Dermis microvascular lymphatic vessel endothelial cell (primary cell): Measurements from ENCODE around the gene FOSB. TPM values are rescaled to one million over a fixed set of nuclear protein-coding genes. Genes with fewer than 3 reads are reported as not detected.
A peak's percentile ranks its signal among the peaks of the same experiment; 100 is the strongest.

Source experiments
- DNase-seq, 2 donors: peaks; one replicate each; pipeline versions ENCODE4 v3.0.0 to v3.0.0-alpha.2; 2010; ENCODE audit warnings: low read depth in 2 of 2
- total RNA-seq: library from RNA; depleted of rRNA; stranded (reverse); fragments of >200 nt; gene quantifications from 2 replicates; pipeline ENCODE4 v1.2.1, GENCODE V29; 2014

Gene FOSB
- total RNA-seq, 1 donor from 2014 or later = 1.3 TPM

DNA sequence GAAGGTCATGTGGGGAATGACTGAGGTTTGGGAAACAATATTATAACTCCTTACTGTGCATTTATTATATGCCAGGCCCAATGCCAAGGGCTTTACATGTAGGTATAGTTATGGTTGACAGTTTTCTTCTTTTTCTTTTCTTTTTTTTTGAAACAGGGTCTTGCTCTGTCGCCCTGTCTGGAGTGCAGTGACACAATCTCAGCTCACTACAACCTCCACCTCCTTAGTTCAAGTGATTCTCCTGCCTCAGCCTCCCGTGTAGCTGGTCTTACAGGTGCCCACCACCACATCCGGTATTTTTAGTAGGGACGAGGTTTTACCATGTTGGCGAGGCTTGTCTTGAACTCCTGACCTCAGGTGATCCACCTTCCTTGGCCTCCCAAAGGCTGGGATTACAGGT lies 15.2 kb downstream of the FOSB start:
- no peak for DNase-seq

DNA sequence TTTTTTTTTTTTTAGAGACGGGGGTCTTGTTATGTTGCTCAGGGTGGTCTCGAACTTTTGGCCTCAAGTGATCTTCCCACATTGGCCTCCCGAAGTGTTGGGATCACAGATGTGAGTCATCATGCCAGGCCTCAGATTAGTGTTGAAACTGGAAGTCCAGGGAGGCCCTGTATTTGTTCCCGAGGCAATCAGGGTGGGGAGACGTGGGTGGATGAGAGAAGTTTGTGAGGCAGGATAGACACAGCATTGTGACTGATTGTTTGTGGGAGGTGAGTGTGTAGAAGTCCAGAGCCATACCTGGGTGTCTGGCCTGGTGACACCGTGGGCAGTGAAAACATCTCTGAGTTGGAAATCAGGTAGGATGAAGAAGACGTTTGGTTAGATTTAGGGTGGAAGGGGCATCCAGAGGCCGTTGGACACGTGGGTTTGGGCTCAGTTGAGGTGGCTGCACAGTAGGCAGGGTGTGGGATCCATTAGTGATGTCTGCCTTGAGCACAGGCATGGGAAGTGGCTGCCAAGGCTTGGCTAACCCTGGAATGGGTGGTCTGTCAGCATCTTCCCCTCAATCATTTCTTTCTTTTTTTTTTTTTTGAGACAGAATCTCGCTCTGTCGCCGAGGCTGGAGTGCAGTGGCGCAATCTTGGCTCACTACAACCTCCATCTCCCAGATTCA lies 16.6 kb downstream of the FOSB start:
- DNase-seq = no peak

DNA sequence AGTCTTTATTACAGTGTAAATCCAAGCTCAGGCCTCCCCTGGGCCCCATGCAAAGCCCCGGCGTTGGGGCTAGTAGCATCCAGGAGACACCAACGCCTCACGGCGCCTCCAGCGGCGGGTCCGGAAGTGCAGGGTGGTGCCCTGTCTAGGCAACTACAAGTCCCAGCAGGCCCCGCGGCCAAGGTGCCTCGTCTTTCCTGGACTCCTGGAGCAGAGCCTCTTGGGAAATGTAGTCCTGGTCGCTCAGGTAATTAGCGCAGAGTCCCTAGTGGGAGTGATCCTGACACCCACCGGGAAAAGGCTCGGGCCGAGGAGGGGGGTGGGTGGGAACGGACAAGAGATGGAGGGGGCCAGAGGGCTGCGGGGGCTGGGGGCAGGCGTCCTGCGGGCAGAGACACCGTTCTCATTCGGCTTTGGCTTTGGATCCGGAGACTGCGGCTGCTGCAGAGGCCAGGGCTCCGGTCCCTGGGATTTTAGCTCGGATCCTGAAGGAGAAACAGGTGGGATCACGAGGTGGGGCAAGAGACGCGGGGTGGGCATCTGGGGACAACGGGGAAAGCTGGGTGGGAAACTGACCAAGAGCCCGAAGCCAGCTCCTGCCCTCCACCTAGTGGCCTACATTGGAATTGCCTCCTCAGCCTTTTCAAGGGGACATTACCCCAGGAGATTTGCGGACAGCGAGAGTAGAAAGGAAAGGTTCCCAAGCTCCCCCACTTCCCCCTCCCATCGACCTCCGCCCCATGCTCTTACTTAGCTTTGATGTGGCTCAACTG lies 17.7 kb downstream of the FOSB start:
- peak; percentile 83 to 93 for DNase-seq

DNA sequence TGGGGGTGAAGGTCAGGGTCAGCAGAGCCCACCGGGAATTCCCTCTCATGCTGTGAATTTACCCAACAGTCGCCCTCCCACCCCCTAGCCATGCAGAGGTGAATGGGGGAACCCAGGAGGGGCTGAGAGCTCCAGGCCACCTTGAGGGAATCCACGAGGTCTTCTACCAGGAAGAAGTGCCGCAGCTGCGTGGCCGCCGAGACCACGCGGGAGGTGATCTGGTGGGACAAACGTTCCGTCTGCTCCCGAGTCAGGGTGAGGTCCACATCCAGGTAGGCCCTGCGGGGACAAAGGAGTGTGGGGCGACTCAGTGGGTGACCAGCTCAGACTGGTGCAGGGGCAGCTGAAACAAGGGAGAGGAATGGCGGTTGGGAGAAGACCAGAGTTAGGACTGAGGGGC lies 20.9 kb downstream of the FOSB start:
- DNase-seq = no peak

GRCh38 chr19:45489216-45489855 lies 21.5 kb downstream of the FOSB start:
- DNase-seq = no peak

- DNase-seq = no peak
Measured at GRCh38 chr19:45492137-45492626, 24.4 kb downstream of the FOSB start.

DNA sequence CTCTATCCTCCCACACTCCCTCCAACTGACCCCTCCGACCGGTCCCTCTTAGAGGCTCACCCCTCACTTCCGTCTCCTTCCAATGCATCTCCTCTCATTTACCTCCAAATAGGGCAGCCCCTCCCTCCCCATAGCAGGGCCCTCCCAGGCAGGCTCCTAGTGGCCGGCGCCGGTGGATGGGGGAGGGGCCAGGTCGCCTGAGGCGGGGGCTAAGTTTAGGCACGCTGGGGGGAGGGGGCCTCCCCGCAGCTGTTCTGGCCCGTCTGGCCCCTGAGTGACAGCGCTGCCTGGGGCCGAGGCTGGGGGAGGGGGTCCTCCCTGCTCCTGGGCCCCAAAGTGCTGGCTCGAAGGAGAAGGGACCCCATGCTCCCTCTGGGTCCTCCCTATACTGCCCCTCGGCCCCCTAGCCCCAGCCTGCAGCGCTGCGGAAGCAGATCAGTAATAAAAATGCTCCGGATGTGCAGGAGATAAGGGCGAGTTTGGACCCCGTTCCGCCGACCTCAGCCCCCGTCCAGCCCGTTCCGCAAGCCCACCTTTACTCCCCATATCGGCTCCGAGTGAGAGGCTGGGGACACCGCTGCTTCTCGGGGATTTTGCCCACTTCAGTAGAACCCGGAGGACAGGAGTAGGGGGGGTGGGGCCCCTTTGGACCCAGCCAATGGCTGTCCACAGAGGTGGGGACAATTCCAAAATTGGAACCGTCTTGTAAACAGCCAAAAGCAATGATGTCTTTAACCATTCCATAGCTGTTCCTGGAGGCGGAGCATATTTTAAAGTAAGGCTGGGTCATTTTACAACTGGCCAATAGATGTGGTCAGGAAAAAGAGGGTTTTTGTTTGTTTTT lies 25.1 kb downstream of the FOSB start:
- peak in 1 of 2 donors; percentile 67 for DNase-seq

- no peak for DNase-seq
Measured at GRCh38 chr19:45494261-45494916, 26.6 kb downstream of the FOSB start.

- DNase-seq = no peak
Measured at GRCh38 chr19:45495178-45495577, 27.4 kb downstream of the FOSB start.

DNA sequence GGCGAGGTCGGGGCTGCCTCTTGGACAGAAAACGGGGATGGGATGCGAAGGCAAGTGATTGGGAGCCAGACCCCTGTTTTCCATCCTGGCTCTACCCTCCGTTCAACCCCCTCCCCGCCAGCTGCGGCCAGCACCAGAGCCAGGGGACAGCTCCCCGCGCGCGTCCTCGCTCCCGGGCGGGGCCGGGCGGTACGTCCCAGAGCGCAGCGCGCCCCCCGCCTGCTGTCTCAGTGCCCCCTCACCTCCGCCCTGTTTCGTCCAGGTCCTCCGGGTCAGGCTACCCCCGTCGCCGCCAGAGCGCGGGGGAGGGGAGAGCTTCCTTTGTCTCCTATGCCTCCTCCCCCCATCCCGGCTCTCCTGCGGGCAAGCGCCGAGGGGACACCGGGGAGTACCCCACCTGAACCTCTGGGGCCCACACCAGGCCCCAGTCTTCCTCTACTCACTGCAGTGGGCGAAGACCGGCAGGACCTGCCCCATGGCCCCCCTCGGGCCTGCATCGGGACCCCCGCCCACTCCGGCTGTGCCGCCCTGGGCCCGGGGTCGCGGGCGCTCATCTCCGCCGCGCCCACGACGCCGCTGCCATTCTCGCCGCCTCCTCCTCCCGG lies 28.7 kb downstream of the FOSB start:
- peak in 1 of 2 donors; percentile 47 for DNase-seq

DNA sequence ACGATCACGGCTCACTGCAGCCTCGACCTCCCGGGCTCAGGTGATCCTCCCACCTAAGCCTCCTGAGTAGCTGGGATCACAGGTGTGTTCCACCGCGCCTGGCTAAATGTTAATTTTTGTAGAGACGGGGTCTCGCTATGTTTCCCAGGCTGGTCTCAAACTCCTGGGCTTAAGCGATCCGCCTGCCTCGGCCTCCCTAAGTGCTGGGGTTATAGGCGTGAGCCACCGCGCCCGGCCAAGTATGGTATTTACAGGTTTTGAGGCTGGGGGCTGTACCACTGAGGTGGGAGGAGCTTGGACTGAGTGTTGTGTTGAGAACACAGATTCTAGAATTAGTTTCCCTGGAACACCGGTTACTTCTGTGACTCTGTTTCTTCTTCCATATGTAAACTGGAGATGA lies 30.0 kb downstream of the FOSB start:
- DNase-seq = no peak

DNA sequence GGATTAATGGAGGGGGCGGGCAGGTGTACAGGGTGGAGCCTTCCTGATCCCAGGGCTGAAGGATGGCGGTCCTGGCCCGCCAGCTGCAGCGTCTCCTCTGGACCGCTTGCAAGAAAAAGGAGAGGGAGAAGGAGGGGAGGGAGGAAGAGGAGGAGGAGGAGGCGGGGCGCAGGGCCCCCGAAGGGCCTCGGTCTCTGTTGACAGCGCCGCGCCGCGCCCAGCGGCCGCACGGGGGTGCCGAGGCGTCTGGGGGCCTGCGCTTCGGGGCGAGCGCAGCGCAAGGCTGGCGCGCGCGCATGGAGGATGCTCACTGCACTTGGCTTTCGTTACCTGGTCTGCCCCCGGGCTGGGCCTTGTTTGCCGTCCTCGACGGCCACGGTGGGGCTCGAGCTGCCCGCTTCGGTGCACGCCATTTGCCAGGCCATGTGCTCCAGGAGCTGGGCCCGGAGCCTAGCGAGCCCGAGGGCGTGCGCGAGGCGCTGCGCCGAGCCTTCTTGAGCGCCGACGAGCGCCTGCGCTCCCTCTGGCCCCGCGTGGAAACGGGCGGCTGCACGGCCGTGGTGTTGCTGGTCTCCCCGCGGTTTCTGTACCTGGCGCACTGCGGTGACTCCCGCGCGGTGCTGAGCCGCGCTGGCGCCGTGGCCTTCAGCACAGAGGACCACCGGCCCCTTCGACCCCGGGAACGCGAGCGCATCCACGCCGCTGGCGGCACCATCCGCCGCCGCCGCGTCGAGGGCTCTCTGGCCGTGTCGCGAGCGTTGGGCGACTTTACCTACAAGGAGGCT lies 30.8 kb downstream of the FOSB start, which contains the start of gene PPM1N:
PPM1N (plus strand) TSS at position 33 of the 785 bp plus-strand sequence; CDS start at position 63, 30 bp downstream.
- DNase-seq = peak in 1 of 2 donors; percentile 31

- peak in 1 of 2 donors; percentile 29 for DNase-seq
Measured at GRCh38 chr19:45499196-45500180, 31.7 kb downstream of the FOSB start.

DNA sequence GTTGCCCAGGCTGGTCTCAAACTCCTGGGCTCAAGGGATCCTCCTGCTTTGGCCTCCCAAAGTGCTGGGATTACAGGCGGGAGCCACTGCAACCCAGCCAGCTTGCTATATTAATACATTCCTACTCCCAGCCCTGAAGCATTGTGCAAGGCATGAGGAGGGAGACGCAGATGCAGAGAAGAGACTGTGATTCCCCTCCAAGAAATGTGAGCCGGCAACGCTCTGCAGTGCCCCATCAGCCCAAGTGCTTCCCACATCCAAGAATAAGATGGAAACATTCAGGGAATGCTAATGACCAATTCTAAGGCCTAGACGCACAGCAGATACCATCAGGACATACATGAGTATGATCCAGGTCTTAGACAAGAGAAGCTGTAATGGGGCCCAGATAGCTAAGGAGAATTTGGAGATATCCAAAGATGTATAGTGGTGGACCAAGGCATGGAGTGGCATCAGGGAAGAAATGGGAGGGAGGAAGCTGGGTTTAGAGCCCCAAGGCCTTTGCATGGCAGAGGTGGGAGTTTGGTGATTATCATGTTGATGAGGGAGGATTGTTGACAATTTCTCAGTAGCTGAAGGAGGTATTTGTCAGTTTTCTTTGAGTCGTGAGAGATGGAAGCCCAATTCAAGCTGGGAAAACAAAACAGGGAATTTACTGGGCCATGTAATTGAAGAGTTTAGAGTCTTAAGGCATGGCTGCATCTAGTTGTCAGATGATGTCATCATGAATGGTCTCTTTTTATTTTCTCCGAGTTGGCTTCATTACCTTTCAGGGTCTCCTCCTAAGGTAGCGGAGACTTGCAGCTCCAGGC lies 33.3 kb downstream of the FOSB start:
- no peak for DNase-seq

DNA sequence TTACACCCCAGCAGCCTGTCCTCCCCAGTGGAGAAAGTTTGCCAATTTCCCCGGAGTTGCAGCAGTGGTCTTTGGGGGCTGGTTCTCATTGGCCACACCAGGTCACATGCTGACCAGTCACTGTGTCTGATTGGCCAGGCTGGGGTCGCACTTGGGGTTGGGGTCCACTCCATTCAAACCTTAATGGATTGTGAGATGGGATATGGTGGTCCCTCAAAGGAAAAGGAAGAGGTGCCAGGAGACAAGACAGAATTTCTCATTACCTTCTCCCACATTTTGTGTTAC lies 33.9 kb downstream of the FOSB start:
- DNase-seq = no peak

DNA sequence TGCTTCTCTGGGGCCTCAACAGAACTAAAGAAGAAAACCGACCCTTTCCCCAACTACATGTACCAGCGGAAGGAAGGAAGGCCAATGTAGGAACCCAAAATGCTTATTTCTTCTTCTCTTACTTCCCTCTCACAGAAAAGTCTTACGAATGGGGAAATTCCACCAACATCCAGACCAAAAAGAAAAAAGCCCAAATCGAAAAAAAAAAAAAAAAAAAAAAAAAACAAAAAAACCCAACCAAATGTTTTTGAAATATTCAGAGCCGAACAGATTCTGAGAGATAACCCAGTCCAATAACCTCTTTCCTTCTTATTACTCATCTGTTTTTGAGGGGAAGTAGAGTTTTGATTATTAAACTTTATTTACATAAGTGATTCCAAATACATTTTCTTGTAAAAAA lies 34.3 kb downstream of the FOSB start:
- DNase-seq = no peak

- no peak for DNase-seq
Measured at GRCh38 chr19:45503909-45504308, 36.1 kb downstream of the FOSB start.
